ENCODE data around the gene LTB4R2. TPM values are rescaled to one million over a fixed set of nuclear protein-coding genes. Genes with fewer than 3 reads are reported as not detected.

The LTB4R2 gene
- total and polyA plus RNA-seq, 2 donors (not counting 3 experiments of a cell fraction or from before 2014, with no cell fraction given): 5.5 to 13.1 TPM

DNA sequence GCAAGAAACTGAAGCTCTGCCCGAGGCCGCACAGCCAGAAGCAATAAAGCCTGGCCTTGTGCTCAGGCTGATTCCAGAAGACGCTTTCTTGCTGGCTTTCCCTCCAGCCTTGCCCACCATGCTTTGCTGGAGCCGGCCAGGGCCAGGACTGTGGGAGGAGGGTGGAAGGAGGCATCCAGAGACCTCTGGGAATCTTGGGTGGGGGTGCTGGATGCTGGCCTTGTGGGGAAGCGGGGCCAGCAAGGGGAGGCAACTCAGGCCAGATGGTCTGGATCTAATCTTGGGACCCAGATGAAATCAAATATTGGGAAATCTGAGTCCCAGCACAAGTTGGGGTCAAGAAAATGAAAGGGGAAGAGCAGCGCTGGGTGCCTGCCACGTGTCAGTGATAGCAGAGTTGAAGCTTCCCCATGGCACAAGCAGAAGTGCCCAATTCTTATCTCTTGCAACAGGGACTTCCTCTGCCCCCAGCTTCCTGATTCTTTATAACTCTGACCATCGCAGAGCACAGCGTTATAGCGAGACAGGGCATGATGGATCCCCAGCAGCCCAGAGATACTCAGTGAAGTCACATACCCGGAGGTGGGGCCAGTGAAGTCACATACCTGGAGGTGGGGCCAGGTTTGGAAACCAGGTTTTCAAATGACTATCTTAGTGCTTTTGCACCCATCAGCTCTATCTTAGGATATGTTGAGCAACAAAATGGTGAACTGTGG is 32.2 kb upstream of the LTB4R2 start:
- Histone ChIP-seq H3K9me3 (replicated peaks; ENCODE audit: control insufficient read depth, insufficient read depth, low read length) (no peaks in the 10 kb centered on the region), H3K4me1 (ENCODE audit: control insufficient read depth, extremely low read depth, insufficient read depth, low read length) (no peaks in the 10 kb centered on the region), H3K36me3 (ENCODE audit: control insufficient read depth in 2 of 2, extremely low read depth in 1 of 2, insufficient read depth in 2 of 2, low read length in 2 of 2) (no peaks in the 10 kb centered on the region), H4K20me1 (replicated peaks; ENCODE audit: control insufficient read depth, extremely low read depth, insufficient read depth, low read length) (no peaks in the 10 kb centered on the region), H3K4me3 (replicated peaks in 1 of 3; ENCODE audit: insufficient read depth in 1 of 3, low read depth in 1 of 3, low read length in 3 of 3) (no peak overlapping the region), H2AFZ (ENCODE audit: low read depth, low read length) (no peak overlapping the region), H3K79me2 (ENCODE audit: control insufficient read depth, insufficient read depth, low read length) (no peaks in the 10 kb centered on the region), H3K4me2 (ENCODE audit: insufficient read depth, low read length) (no peak overlapping the region), H3K27ac (ENCODE audit: insufficient read depth, low read depth, low read length) (no peak overlapping the region), H3K9ac (replicated peaks; ENCODE audit: extremely low read depth, insufficient read depth, low read length) (no peak overlapping the region), H3K9me1 (replicated peaks; ENCODE audit: control insufficient read depth, extremely low read depth, insufficient read depth, low read length) (no peaks in the 10 kb centered on the region), H3K27me3 (ENCODE audit: control insufficient read depth in 2 of 2, insufficient read depth in 2 of 2, low read length in 2 of 2) (no peaks in the 10 kb centered on the region)
- dilution Hi-C loops (cut with MboI; ENCODE audit: extremely low pct_ligation_motif_present, low sequenced_read_pairs): no loop called here
- FAIRE-seq: no peak
- no peak for DNase-seq (ENCODE audit: low read depth, low spot score)
- no TSS peak for BruUV-seq (replicated peaks)
- ChIA-PET POLR2A (interaction anchor here (0.6 kb wide), 1 partner anchor 34 kb away, joined by 8 read pairs; no protein-coding TSS in a partner anchor), CTCF (interaction anchor here (0.9 to 1.0 kb wide), 3 partner anchors 19 to 30 kb away, joined by 3 to 4 read pairs (median 3); partner anchors contain the start of gene CIDEB)
- intact Hi-C loops (cut with micrococcal nuclease): no loop called here
- TF ChIP-seq MYC (IDR thresholded peaks at IDR 0.05; ENCODE audit: low read depth, low read length): no peak
- TF ChIP-seq GATA2 (IDR thresholded peaks at IDR 0.05; ENCODE audit: insufficient read depth, insufficient read length, low read depth, low read length): no peak
- TF ChIP-seq JUN (IDR thresholded peaks at IDR 0.05; ENCODE audit: borderline replicate concordance, insufficient read depth, insufficient read length, low read depth): no peak
- no peak for TF ChIP-seq FOS (IDR thresholded peaks at IDR 0.05; ENCODE audit: borderline replicate concordance, insufficient read depth, low read length)
- TF ChIP-seq EZH2 (IDR thresholded peaks at IDR 0.05; ENCODE audit: borderline replicate concordance, low read depth, low read length, severe bottlenecking): no peak
- no peak for TF ChIP-seq POLR2A (IDR thresholded peaks at IDR 0.05; ENCODE audit: low read depth, low read length)
- TF ChIP-seq, protein P1, sequence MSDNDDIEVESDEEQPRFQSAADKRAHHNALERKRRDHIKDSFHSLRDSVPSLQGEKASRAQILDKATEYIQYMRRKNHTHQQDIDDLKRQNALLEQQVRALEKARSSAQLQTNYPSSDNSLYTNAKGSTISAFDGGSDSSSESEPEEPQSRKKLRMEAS (IDR thresholded peaks at IDR 0.05; ENCODE audit: insufficient read depth, insufficient read length): no peak
- TF ChIP-seq POLR2AphosphoS5 (IDR thresholded peaks at IDR 0.05; ENCODE audit: insufficient read depth, low read depth, low read length): no peak
- TF ChIP-seq, protein P2, sequence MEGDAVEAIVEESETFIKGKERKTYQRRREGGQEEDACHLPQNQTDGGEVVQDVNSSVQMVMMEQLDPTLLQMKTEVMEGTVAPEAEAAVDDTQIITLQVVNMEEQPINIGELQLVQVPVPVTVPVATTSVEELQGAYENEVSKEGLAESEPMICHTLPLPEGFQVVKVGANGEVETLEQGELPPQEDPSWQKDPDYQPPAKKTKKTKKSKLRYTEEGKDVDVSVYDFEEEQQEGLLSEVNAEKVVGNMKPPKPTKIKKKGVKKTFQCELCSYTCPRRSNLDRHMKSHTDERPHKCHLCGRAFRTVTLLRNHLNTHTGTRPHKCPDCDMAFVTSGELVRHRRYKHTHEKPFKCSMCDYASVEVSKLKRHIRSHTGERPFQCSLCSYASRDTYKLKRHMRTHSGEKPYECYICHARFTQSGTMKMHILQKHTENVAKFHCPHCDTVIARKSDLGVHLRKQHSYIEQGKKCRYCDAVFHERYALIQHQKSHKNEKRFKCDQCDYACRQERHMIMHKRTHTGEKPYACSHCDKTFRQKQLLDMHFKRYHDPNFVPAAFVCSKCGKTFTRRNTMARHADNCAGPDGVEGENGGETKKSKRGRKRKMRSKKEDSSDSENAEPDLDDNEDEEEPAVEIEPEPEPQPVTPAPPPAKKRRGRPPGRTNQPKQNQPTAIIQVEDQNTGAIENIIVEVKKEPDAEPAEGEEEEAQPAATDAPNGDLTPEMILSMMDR (IDR thresholded peaks at IDR 0.05; ENCODE audit: extremely low read depth in 1 of 2, insufficient read depth in 1 of 2, low read depth in 1 of 2, low read length in 2 of 2): no peak

All from endothelial cell of umbilical vein (primary cell).